MCF 10A (cell line): ENCODE measurements around the gene RAI1. TPM values are rescaled to one million over a fixed set of nuclear protein-coding genes. Genes with fewer than 3 reads are reported as not detected.

ENCODE experiments used
- BruUV-seq: library from RNA; stranded (reverse); fragments of 400-500 nt; replicated peaks from 2 replicates; lab custom pipeline; 2021; lab: Mats Ljungman, UMichigan
- CTCF ChIA-PET: fragments of 300-600 bp; sonication (Branson Sonifier 250); formaldehyde crosslinking; extraction: SDS; loops from one replicate; lab custom pipeline; 2021; ENCODE audit warnings: antibody characterized with exemption, inconsistent platforms; lab: Yijun Ruan, JAX
- POLR2A ChIA-PET: fragments of 300-600, 350-650 bp; sonication (Branson Sonifier 250); formaldehyde crosslinking; extraction: SDS; loops from one replicate; lab custom pipeline; 2020; ENCODE audit warnings: antibody characterized with exemption, inconsistent platforms; lab: Yijun Ruan, JAX
- DNase-seq: peaks from one replicate; pipeline ENCODE4 v3.0.0-alpha.2; 2018; ENCODE audit not compliant: unreplicated experiment
- H3K27ac Mint-ChIP-seq: one replicate; pipeline ENCODE4 v1.8.0; 2022; ENCODE audit warnings: mild to moderate bottlenecking, low read depth, mixed read lengths; ENCODE audit not compliant: unreplicated experiment
- H3K27me3 Mint-ChIP-seq: one replicate; pipeline ENCODE4 v1.8.0; 2022; ENCODE audit warnings: mixed read lengths; ENCODE audit not compliant: insufficient read depth, unreplicated experiment
- H3K36me3 Mint-ChIP-seq: one replicate; pipeline ENCODE4 v1.8.0; 2022; ENCODE audit warnings: mild to moderate bottlenecking, moderate library complexity, mixed read lengths; ENCODE audit not compliant: insufficient read depth, unreplicated experiment
- H3K4me1 Mint-ChIP-seq: one replicate; pipeline ENCODE4 v1.8.0; 2022; ENCODE audit warnings: mixed read lengths; ENCODE audit not compliant: insufficient read depth, unreplicated experiment
- H3K4me3 Mint-ChIP-seq: one replicate; pipeline ENCODE4 v1.8.0; 2022; ENCODE audit warnings: mild to moderate bottlenecking, moderate library complexity, mixed read lengths; ENCODE audit not compliant: unreplicated experiment
- H3K9me3 Mint-ChIP-seq: one replicate; pipeline ENCODE4 v1.8.0; 2022; ENCODE audit warnings: mixed read lengths; ENCODE audit not compliant: unreplicated experiment
- intact Hi-C: fragments of 100-400 bp; cut with micrococcal nuclease; formaldehyde crosslinking; loops from 2 replicates; pipeline ENCODE4 v1.14.1; 2022
- total RNA-seq: library from RNA; stranded (reverse); gene quantifications from 2 replicates; pipeline ENCODE4 v1.2.3, GENCODE V29; 2022
- TF ChIP-seq, protein P1 (sequence below): fragments of 200-600 bp; IDR thresholded peaks from one replicate; pipeline ENCODE4 v1.8.0; 2022; ENCODE audit warnings: antibody characterized with exemption, mild to moderate bottlenecking; ENCODE audit not compliant: unreplicated experiment

Gene RAI1
- total RNA-seq, 1 experiment from 2014 or later = 30.4 TPM

DNA sequence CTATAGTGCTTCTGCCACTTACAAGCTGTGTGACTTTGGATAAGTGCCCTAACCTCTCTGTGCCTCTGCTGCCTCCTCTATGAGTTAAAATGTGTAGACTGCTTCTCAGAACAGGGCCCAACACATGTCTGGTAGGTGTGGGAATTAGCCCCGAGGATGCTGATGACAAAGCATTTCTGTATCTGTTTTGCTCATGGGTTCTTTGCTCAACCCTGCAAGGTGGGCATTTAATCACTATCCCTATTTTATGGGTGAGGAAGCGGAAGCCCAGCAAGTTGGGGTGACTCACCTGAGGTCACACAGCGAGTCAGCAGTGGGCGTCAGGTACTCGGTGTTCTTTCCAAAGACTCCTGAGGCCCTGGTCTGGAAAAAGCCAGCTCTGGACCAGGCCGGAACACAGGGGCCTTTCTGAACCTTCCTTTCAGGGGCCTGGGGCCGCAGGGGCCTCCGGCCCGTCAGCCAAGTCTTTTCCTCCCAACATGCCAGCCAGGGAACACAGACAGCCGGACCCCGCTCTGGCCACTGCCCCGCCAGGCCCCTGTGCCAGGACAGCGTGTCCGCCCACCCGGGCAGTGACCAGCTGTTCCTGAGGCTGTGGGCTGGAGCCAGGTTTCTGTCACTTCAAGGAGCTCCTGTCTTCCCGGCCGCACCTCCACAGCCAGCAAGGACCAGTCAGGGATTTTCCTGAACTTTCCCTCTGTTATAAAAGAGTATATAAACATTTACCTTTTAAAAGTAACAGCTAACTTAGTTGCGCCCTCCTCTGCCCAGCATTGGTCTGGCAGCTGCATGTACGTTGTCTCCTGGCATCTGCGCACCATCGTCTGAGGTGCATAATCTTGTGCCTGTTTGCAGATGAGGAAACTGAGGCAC is 93.0 kb downstream of the RAI1 start:
- TF ChIP-seq, protein P1, sequence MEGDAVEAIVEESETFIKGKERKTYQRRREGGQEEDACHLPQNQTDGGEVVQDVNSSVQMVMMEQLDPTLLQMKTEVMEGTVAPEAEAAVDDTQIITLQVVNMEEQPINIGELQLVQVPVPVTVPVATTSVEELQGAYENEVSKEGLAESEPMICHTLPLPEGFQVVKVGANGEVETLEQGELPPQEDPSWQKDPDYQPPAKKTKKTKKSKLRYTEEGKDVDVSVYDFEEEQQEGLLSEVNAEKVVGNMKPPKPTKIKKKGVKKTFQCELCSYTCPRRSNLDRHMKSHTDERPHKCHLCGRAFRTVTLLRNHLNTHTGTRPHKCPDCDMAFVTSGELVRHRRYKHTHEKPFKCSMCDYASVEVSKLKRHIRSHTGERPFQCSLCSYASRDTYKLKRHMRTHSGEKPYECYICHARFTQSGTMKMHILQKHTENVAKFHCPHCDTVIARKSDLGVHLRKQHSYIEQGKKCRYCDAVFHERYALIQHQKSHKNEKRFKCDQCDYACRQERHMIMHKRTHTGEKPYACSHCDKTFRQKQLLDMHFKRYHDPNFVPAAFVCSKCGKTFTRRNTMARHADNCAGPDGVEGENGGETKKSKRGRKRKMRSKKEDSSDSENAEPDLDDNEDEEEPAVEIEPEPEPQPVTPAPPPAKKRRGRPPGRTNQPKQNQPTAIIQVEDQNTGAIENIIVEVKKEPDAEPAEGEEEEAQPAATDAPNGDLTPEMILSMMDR = peak; percentile 73
- peaks cover 5% of the 10 kb centered on the region for H3K36me3 Mint-ChIP-seq
- POLR2A ChIA-PET = interaction anchor here (0.7 to 1.8 kb wide), 12 partner anchors 12 to 439 kb away, joined by 3 to 21 read pairs (median 5); partner anchors contain the start of gene PEMT
- H3K9me3 Mint-ChIP-seq = no peaks in the 10 kb centered on the region
- intact Hi-C loops = loop anchor here (1.0 to 2.0 kb wide), 2 partner anchors 45 to 93 kb away; partner anchors contain the start of gene RAI1
- peak; percentile 86 for DNase-seq
- CTCF ChIA-PET = interaction anchor here (0.6 to 1.6 kb wide), 25 partner anchors 11 to 145 kb away, joined by 3 to 13 read pairs (median 4); no protein-coding TSS in a partner anchor
- no peak overlapping the region for H3K4me3 Mint-ChIP-seq
- TSS peak; percentile 63 for BruUV-seq
- peaks cover 31% of the 10 kb centered on the region for H3K4me1 Mint-ChIP-seq
- no peaks in the 10 kb centered on the region for H3K27me3 Mint-ChIP-seq
- H3K27ac Mint-ChIP-seq = peak overlapping the region; percentile 92

DNA sequence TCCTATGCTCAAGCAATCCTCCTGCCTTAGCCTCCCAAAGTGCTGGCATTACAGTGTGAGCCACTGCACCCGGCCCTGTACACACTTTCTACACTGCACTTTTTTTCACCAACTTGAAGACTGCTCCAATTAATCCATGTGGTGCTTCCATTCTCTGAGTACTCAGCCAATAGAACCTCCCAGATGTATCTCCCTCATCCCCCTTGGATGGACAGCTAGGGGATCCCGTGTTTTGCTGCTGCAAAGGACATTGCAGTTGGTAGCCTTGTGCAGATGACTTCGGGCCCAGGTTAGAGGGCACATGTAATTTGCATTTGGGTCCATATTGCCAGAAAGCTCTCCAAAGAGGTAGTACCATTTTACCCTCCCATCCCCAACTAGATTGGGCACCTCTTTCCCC is 95.6 kb downstream of the RAI1 start:
- H3K4me3 Mint-ChIP-seq = no peak overlapping the region
- no TSS peak for BruUV-seq
- ChIA-PET POLR2A (no interaction called here), CTCF (interaction anchor here (0.6 to 0.7 kb wide), 2 partner anchors 108 to 269 kb away, joined by 5 read pairs; no protein-coding TSS in a partner anchor)
- no peak for DNase-seq
- H3K27ac Mint-ChIP-seq = no peak overlapping the region
- no peaks in the 10 kb centered on the region for H3K27me3 Mint-ChIP-seq
- TF ChIP-seq, protein P1 = no peak
- peaks cover 23% of the 10 kb centered on the region for H3K4me1 Mint-ChIP-seq
- no peaks in the 10 kb centered on the region for H3K9me3 Mint-ChIP-seq
- peaks cover 5% of the 10 kb centered on the region for H3K36me3 Mint-ChIP-seq
- intact Hi-C loops = no loop called here

DNA sequence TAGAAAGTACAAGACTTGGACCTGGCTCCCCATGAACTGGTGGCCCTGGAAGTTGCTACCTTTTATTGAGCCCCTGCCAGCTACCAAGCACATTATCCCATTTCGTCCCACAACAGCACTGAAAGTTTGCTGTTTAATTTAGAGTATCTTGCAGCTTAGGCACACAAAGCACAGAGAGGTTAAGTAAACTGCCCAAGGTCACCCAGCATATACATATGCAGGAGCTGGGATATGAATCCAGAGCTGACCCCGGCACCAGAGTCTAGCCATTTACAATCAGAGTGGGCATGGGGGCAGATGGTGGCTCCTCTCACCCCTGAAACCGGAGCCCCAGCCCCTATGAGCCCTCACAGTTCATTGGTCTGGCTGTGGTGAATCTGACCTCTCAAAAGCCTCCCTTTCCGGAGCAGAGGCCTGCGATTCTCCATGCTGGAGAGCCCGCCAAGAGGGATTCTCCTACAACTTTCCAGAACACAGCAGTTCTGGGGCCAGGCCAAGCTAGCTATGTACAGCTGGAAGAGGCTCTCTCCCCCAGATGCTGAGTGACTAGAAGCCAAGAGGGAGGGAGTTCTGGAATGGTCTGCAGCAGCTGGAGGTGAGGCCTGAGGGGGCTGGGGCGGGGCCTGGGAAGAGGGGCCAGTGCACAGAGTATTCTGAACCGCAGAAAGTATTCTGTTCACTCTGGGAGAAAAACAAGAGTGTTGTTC is 97.2 kb downstream of the RAI1 start:
- no peak for DNase-seq
- ChIA-PET POLR2A (interaction anchor here (0.6 kb wide), 2 partner anchors 42 to 195 kb away, joined by 3 read pairs; no protein-coding TSS in a partner anchor), CTCF (interaction anchor here (0.6 to 1.6 kb wide), 4 partner anchors 33 to 149 kb away, joined by 3 to 5 read pairs (median 4); no protein-coding TSS in a partner anchor)
- Mint-ChIP-seq H3K27ac (no peak overlapping the region), H3K36me3 (no peaks in the 10 kb centered on the region), H3K4me1 (peaks cover 7% of the 10 kb centered on the region), H3K27me3 (no peaks in the 10 kb centered on the region), H3K4me3 (no peak overlapping the region), H3K9me3 (no peaks in the 10 kb centered on the region)
- TF ChIP-seq, protein P1 = no peak
- BruUV-seq = no TSS peak
- intact Hi-C loops = no loop called here
